COLO668 (cell line): Measurements from ENCODE around the gene RFX2.
"Not testable (repeated sequence)": the region's sequence is repeated elsewhere in the genome, so short reads cannot be mapped to it uniquely, and the experiment has no call there.

Experiments used
- DNase-seq: peaks from one replicate; lab custom pipeline; 2025; ENCODE audit not compliant: unreplicated experiment; lab: John Stamatoyannopoulos, UW

RFX2 gene

DNA sequence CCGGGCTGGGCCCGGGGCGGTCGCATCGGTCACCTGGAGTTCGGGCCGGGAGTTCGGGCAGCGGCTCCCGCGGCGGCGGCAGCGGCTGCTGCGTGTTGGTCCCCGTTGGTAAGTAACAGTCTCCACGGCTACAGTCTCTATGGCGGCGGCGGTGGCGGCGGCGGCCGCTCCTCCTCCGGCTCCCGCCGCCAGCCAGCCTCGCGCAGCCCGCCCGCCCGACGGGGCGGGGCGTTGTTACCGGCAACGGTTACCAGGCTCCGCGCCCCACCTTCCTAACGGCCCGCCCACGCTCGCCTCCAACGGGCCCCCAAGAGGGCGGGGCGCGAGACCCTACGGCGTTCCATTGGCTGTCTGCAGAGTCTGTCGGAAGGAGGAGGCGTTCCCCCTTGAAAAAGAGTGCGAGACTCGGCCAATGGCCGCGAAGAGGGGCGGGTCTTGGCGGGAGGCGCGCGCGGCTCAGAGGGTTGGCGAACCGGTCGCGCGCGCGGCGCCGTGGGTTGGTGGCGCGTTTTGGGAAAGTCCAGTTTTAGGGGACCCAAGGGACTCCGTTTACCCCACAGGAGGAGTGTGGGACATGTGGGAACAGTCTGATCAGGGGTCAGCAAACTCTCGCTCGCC lies at the start of gene RFX2:
Gene RFX2 (minus strand): TSS at position 141 of the 618 bp plus-strand sequence. CDS start 63,004 bp downstream, outside the sequence.
- DNase-seq, result peak; percentile 99

DNA sequence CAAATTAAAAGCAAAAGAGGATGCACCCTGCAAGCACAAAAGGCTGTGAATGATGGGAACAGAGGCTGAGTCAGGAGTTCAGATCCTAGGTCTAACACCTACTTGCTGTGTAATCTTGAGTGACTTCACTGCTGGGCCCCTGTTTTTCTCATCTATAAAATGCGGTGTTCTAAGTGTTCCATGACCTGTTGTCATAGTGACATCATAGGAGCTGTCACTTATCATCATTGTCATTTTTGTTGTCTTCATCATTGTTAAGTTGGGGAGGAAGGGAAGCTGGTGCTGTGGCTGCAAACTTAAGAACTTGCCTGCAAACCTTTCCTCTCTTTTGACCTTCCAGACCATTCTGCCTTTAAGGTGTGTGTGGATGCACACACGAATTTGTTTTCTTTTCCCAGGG lies 45.7 kb upstream of the RFX2 start:
- DNase-seq, result no peak

DNA sequence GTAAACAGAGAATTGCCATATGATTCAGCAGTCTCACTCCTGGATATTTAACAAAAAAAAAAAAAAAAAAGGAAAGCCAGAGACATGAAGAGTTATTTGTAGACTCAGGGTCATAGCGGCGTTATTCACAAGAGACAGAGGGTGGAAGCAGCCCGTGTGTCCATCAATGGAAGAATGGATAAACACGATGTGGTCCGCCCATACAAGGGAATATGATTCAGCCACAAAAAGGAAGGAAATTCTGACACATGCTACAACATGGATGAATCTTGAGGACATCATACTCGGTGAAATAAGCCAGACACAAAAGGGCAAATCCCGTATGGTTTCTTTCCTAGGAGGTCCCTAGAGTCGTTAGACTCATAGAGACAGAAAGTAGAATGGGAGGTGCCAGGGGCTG lies 40.0 kb upstream of the RFX2 start:
- DNase-seq, result no peak

DNA sequence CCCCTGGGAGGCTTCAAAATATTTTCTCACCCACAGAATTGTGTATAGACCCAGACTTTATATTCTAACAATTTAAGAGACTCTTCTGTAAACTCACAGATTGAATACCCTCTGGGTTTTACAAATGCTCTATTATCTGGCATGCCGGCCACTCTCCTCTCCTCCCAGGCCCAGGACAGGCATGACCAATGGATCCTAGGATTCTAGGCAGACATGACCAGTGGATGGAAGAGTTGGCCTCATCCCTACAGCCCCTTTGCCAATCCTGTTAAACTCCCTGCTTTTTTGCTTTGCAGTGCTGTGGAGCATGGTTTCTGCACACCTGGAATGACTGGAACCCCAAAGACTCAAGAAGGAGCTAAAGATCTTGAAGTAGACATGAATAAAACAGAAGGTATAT lies 30.9 kb upstream of the RFX2 start:
- DNase-seq, result no peak

DNA sequence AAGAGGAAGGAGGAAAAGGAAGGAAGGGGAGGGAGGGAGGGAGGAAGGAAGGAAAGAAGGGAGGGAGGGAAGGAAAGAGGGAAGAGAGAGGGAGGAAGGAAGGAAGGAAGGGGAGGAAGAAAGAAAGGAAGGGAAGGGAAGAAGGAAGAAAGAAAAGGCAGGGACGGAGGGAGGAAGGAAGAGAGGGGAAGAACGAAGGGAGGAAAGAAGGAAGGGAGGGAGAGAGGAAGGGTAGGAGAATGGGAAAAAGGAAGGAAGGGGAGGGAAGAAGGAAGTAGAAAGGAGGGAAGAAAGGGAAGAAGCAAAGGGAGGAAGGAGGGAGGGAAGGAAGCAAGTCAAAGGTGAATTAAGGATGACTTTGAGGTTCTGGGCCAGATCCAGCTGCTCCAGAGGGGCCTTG lies 28.2 kb upstream of the RFX2 start:
- no peak for DNase-seq

GRCh38 chr19:6138066-6138465 lies 27.8 kb upstream of the RFX2 start:
- no peak for DNase-seq

- DNase-seq, result no peak
Observed at GRCh38 chr19:6133231-6133630, 22.9 kb upstream of the RFX2 start.

DNA sequence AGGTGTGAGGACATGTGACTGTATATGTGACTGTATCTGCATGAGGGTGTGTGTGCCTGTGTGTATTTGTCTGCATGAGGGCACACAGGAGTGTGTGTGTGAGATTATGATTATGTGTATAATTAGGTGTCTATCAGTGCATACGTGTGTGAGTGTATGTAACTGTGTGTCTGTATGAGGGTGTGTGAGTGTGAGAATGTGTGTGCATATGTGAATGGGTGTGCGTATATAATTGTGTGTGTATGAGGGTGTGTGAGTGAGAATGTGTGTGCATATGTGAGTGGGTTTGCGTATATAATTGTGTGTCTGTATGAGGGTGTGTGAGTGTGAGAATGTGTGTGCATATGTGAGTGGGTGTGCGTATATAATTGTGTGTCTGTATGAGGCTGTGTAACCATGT lies 22.2 kb upstream of the RFX2 start:
- no peak for DNase-seq

DNA sequence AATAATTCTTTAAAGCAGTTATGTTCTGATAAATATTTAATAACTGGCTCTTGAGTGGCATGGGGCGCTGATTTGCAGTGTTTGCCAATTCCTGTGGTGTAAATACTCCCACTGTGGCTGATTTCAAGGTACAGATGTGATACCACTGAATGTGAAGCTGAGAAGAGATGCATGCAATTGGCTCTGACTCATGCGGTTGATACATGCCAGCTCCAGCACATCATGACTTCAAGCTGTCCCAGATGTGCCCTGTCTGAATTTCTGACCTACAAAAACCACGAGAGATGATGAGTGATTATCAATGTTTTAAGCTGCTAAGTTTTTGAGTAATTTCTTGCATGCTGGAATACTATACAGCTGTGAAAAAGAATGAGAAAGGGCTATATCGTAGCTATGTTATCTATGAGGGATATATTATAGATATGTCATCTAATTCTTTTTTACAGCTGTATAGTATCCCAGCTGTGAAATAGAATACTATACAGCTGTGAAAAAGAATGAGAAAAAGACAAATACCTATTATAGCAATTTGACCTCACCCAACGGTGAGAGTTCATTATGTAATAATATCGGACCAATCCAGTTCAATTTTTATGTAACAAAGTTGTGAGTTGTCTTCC lies 17.5 kb upstream of the RFX2 start:
- DNase-seq, result no peak

DNA sequence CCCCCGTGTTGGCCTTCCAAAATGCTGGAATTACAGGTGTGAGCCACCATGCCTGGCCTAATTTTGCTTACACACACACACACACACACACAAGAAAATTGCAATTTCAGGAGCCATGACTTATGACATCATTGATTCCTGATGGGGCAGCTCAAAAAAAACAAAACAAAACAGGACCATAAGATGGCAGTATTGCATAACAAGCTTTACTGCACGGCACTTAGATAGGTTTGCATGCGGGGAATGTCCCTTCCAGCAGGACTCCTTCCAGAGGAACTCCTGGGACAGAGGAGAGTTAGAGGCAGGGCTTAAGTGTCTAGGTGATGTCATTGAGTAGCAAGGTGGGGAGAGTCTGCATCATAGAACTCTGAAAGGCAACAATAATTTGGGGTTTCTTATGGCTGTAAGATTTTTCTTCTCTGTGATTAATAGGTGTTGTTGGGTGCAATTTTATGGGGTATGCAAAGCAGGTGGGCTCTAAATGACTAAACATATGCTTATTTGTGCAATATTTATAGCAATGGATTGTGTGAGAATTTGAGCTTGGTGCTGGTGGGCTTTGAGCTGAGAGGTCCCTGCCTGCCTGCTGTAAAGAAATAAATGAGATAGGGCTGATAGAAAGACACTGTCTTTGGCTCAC lies 16.2 kb upstream of the RFX2 start:
- peak; percentile 13 for DNase-seq

DNA sequence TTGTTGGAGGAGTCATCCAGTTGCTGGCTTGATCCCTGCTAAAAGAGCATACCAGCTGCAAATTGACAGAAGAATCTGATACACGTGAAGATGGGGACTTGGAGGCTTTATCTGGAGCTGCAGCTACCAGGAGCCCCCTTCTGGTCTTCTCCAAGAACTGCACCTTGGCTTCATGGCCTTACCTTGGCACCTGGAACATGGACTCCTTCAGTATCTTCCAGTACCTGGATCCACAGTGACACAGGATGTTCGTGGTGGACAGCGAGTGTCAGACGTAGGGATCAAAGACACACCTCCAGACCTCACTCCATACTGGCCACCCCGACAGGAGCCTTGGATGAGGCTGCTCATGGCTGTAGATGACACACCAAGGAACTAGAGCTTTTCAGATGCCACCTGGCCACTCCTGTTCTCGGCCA lies 15.3 kb upstream of the RFX2 start:
- peak; percentile 61 for DNase-seq

- DNase-seq, result no peak
Observed at GRCh38 chr19:6119031-6119430, 8.7 kb upstream of the RFX2 start.

DNA sequence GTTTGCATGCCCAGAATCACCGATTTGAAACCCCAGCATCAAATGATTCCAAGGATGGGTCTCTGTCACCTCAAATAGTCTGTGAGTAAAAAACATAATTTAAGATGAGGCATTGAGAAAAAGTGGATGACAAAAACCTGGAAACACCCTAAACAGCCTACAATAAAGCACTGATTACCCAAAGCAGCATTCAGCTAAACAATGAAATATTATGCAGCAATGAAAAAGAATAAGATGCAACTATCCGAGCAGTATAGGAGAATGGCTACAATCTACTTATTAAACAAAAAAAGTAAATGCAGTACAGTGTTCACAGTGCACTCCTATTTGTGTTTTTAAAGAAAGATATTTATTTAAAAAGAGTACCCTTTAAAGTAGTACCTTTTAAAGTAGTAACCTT lies 7.7 kb upstream of the RFX2 start:
- no peak for DNase-seq

DNA sequence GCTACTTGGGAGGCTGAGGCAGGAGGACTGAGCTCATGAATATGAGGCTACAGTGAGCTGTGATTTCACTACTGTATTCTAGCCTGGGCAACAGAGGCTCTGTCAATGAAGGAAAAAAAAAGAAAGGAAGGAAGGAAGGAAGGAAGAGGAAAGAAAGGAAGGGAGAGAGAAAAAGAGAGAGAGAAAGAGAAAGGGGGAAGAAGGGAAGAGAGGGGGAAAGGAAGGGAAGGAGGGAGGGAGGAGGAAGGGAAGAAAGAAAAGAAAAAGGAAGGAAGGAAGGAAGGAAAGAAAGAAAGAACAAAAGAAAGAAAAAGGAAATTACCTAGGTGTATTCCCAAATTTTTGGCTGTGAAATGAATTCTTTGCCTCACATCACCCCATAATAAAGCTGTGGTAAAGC lies 7.2 kb upstream of the RFX2 start:
- no peak for DNase-seq

GRCh38 chr19:6116749-6117430 lies 6.6 kb upstream of the RFX2 start:
- no peak for DNase-seq

DNA sequence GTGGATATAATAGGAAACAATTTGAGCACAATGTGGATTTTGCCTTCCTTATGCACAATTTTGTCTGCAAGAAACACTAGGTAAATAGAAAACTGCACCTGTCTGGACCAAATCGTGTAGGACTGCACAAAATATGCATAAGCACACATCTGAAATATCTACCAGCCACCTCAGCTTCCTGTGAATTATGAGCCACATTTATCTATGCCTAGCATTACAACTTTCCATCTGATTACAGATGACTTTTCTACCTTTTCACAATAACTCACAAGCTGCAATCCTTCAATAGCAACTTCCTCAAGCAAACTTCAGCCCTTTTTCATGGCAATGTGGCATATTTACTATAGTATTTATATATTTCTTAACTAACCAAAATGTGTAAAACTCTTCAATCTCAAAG lies 5.7 kb upstream of the RFX2 start:
- DNase-seq, result no peak

DNA sequence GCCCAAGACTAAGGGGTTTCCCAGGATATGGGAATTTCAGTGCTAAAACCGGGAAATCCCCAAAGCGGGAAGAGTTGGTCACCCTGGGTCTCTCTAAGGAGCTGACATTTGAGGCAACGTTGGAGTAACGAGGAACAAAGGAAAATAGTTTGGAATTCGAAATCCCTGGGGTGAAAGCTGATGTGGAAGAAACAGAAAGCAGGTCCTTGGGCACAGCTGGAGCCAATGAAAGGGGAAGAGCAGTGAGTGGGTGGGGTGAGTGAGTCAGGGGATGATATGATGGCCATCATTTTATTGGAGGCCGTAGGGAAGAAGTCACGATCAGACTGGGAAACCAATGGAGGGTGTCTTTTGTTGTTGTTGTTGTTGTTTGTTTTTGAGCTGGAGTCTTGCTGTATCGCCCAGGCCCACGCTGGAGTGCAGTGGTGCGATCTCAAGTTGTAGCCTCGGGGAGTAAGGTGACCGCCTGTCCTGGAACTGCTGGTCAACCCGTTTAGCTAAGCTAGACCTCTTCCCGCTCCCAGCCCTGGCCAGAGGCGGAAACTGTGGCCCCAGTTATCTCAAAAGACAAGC lies 3.4 kb upstream of the RFX2 start:
- DNase-seq, result no peak

DNA sequence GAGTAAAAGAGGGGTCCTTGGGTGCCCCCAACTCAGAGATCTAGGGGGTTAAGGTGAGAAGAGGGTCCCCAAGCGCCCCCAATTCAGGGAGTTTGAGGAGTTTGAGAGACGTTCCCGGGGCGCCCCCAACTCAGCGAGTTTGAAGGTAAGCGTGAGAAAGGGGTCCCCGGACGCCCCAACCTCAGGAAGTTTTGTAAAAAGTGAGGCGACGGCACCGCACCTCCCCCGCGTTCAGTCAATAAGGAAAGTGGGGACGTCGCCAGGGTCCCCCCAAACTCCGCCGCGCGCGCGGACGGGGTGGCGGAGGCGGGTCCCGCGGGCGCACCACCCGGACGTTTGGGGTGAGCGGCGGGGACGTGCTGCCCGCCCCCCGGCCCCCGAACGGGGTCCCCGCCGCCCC lies 353 bp downstream of the RFX2 start:
- no peak for DNase-seq

DNA sequence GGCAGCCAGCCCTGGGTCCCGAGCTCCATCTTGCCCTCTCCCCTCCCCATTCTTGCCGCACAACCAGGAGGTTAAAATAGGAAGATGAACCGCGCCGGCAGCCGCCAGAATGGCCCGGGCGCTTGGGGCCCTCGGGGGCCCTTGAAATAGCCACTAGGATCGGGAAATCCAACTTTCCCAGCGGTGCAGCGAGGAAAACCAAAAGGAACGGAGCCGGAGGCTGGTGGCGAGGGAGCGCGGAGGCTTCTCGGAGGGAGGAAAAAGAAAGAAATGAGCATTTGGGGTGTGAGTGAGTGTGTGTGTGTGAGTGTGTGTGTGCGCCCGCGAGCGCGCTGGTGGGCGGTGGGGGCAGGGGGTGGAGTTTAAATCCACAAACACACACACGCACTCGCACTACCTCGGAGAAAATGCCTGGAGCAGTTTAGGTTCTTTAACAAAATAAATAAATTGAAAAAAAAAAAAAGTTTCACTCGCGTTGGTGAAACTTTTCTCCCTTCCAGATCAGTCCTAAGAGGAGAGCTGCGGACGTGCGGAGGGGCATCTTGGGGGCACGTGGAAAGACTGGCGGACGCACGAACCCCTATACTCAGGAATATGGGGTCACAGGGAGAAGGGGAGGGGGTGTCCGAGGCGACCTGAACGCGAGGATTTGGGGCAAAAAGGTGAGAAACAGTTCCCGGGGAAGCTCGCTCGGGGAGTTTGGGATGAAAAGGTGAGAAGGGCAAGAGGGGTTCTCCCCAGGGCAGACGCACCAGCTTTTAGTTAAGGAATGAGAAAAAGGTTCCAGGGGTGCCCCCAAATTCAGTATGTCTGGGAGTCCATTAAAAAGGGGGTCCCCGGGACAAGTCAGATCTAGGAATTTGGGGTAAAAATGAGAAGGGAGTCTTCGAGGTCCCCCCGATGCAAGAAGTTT lies 1.3 kb downstream of the RFX2 start:
- DNase-seq, result peak; percentile 66

- DNase-seq, result not testable (repeated sequence)
Observed at GRCh38 chr19:6106643-6107294, 3.5 kb downstream of the RFX2 start.
